WTC11 (cell line): ENCODE results near the gene MSANTD2. TPM values are rescaled to one million over a fixed set of nuclear protein-coding genes. Genes with fewer than 3 reads are reported as not detected.
A peak's percentile ranks its signal among the peaks of the same experiment; 100 is the strongest.

ENCODE experiments used
- ATAC-seq: fragments of 200-7000 bp; cut with Tn5 transposase; 2 replicates; pipeline ENCODE4 v1.10.0; 2021; ENCODE audit warnings: mild to moderate bottlenecking, moderate library complexity
- CTCF ChIA-PET: fragments of 300-600 bp; sonication (Branson Sonifier 250); formaldehyde crosslinking; loops from one replicate; lab custom pipeline; 2021; ENCODE audit warnings: antibody characterized with exemption; lab: Charles Lee
- POLR2A ChIA-PET: fragments of 350-600 bp; sonication (Branson Sonifier 250); formaldehyde crosslinking; loops from one replicate; lab custom pipeline; 2021; ENCODE audit warnings: antibody characterized with exemption; lab: Charles Lee
- DNase-seq: peaks from one replicate; pipeline ENCODE4 v3.0.0; 2021; ENCODE audit warnings: low spot score
- H3K27ac Mint-ChIP-seq: 2 replicates; pipeline ENCODE4 v1.8.0; 2021; ENCODE audit warnings: mixed read lengths
- H3K27me3 Mint-ChIP-seq: 2 replicates; pipeline ENCODE4 v1.8.0; 2021; ENCODE audit warnings: low read depth, mild to moderate bottlenecking, moderate library complexity, mixed read lengths
- H3K36me3 Mint-ChIP-seq: 2 replicates; pipeline ENCODE4 v1.8.0; 2021; ENCODE audit warnings: mixed read lengths
- H3K4me1 Mint-ChIP-seq: 2 replicates; pipeline ENCODE4 v1.8.0; 2022; ENCODE audit warnings: mixed read lengths
- H3K4me3 Mint-ChIP-seq: 2 replicates; pipeline ENCODE4 v1.8.0; 2021; ENCODE audit warnings: mild to moderate bottlenecking, moderate library complexity, mixed read lengths
- H3K9me3 Mint-ChIP-seq: 2 replicates; pipeline ENCODE4 v1.8.0; 2021; ENCODE audit warnings: mixed read lengths
- CTCF ChIP-seq: fragments of 200-600 bp; IDR thresholded peaks from 2 replicates; pipeline ENCODE4 v1.8.0; 2022; ENCODE audit warnings: antibody characterized with exemption
- E2F1 ChIP-seq: sonication (generic); formaldehyde crosslinking; IDR thresholded peaks from 2 replicates; pipeline ENCODE4 v1.8.0; 2022; ENCODE audit warnings: mild to moderate bottlenecking, missing genetic modification reagents
- E2F4 ChIP-seq: sonication (generic); formaldehyde crosslinking; IDR thresholded peaks from 2 replicates; pipeline ENCODE4 v1.8.1; 2022; ENCODE audit warnings: low read depth, mild to moderate bottlenecking, moderate library complexity, missing genetic modification reagents, borderline replicate concordance
- GABPB1 ChIP-seq: sonication (generic); formaldehyde crosslinking; IDR thresholded peaks from 2 replicates; pipeline ENCODE4 v1.8.1; 2023; ENCODE audit warnings: mild to moderate bottlenecking, missing genetic modification reagents
- JAZF1 ChIP-seq: fragments of 250-450 bp; sonication (Bioruptor Pico); IDR thresholded peaks from 2 replicates; pipeline ENCODE4 v1.9.0; 2021; ENCODE audit warnings: moderate library complexity, mild to moderate bottlenecking, inconsistent platforms
- KAT7 ChIP-seq: sonication (generic); formaldehyde crosslinking; IDR thresholded peaks from 2 replicates; pipeline ENCODE4 v1.8.1; 2023; ENCODE audit warnings: missing genetic modification reagents, mild to moderate bottlenecking, borderline replicate concordance
- OVOL2 ChIP-seq: fragments of 250-450 bp; sonication (Bioruptor Pico); IDR thresholded peaks from 2 replicates; pipeline ENCODE4 v1.9.0; 2021; ENCODE audit warnings: mild to moderate bottlenecking, borderline replicate concordance
- PRRX2 ChIP-seq: fragments of 250-450 bp; sonication (Bioruptor Pico); IDR thresholded peaks from 2 replicates; pipeline ENCODE4 v1.8.0; 2021; ENCODE audit warnings: mild to moderate bottlenecking
- STAT6 ChIP-seq: sonication (generic); formaldehyde crosslinking; conservative IDR thresholded peaks from 2 replicates; pipeline ENCODE4 v1.8.1; 2023; ENCODE audit warnings: mild to moderate bottlenecking, low read depth, missing genetic modification reagents, moderate library complexity
- ZBTB21 ChIP-seq: sonication (generic); formaldehyde crosslinking; IDR thresholded peaks from 2 replicates; pipeline ENCODE4 v1.8.1; 2023; ENCODE audit warnings: mild to moderate bottlenecking, missing genetic modification reagents, borderline replicate concordance
- ZNF232 ChIP-seq: sonication (generic); formaldehyde crosslinking; IDR thresholded peaks from 2 replicates; pipeline ENCODE4 v1.8.0; 2022; ENCODE audit warnings: mild to moderate bottlenecking, missing genetic modification reagents
- ZNF671 ChIP-seq: fragments of 250-450 bp; sonication (Bioruptor Pico); IDR thresholded peaks from 2 replicates; pipeline ENCODE4 v1.8.0; 2021; ENCODE audit warnings: mild to moderate bottlenecking
- total RNA-seq: library from RNA; stranded (reverse); gene quantifications from 3 replicates; pipeline ENCODE4 v1.2.3, GENCODE V29; 2021

The MSANTD2 gene
- total RNA-seq, 1 experiment from 2014 or later: 17.5 TPM

GRCh38 chr11:124766156-124766555 lies 34.0 kb downstream of the MSANTD2 start:
- DNase-seq: no peak
- no peak for ATAC-seq
- TF ChIP-seq ZBTB21 (CRISPR knock-in tag) (no peak), STAT6 (no peak), PRRX2 (no peak), GABPB1 (CRISPR knock-in tag) (no peak), ZNF671 (no peak), E2F4 (CRISPR knock-in tag) (no peak), OVOL2 (CRISPR knock-in tag) (no peak), E2F1 (no peak), KAT7 (CRISPR knock-in tag) (no peak), JAZF1 (CRISPR knock-in tag) (no peak)
- Mint-ChIP-seq H3K4me3 (no peak overlapping the region), H3K27ac (no peak overlapping the region), H3K4me1 (peaks cover 17% of the 10 kb centered on the region), H3K9me3 (no peaks in the 10 kb centered on the region), H3K27me3 (peaks cover 19% of the 10 kb centered on the region), H3K36me3 (peaks cover 18% of the 10 kb centered on the region; the same call in 1 of the 2 replicates)
- ChIA-PET POLR2A (interaction anchor here (1.0 kb wide), 1 partner anchor 80 kb away, joined by 4 read pairs; no protein-coding TSS in a partner anchor), CTCF (interaction anchor here (0.9 to 1.3 kb wide), 2 partner anchors 28 to 97 kb away, joined by 3 to 5 read pairs; no protein-coding TSS in a partner anchor)

GRCh38 chr11:124763156-124763947 lies 36.9 kb downstream of the MSANTD2 start:
- DNase-seq (peak; percentile 91), ATAC-seq (peak; percentile 5)
- ChIA-PET POLR2A (interaction anchor here (0.6 to 1.0 kb wide), 4 partner anchors 20 to 107 kb away, joined by 3 to 4 read pairs (median 3); no protein-coding TSS in a partner anchor), CTCF (interaction anchor here (0.6 to 5.6 kb wide), 41 partner anchors 9 to 1439 kb away, joined by 3 to 61 read pairs (median 6); partner anchors contain the start of genes MSANTD2, NRGN, ROBO3 and SIAE)
- Mint-ChIP-seq H3K27me3 (peaks cover 47% of the 10 kb centered on the region), H3K4me3 (peak overlapping the region; percentile 87), H3K36me3 (peaks cover 7% of the 10 kb centered on the region; the same call in 1 of the 2 replicates), H3K27ac (no peak overlapping the region), H3K9me3 (no peaks in the 10 kb centered on the region), H3K4me1 (peaks cover 35% of the 10 kb centered on the region)
- peak; percentile 67 for TF ChIP-seq CTCF
- TF ChIP-seq ZNF232: no peak
- no peak for TF ChIP-seq E2F4 (CRISPR knock-in tag)
